Trophoblast cell (in vitro differentiated cells and primary cell): ENCODE measurements around the gene SOX14.

Source experiments
- DNase-seq, 2 donors: peaks; one replicate each; pipeline ENCODE4 v3.0.0-alpha.2; 2016
- H2AFZ ChIP-seq: 2 replicates; pipeline ENCODE4 v1.6.1; 2013; ENCODE audit warnings: low read length, moderate library complexity, mild to moderate bottlenecking; ENCODE audit not compliant: insufficient read depth, poor library complexity
- H2AK5ac ChIP-seq: 2 replicates; pipeline ENCODE4 v1.6.1; 2013; ENCODE audit warnings: mild to moderate bottlenecking, low read length
- H2BK120ac ChIP-seq: 2 replicates; pipeline ENCODE4 v1.6.1; 2013; ENCODE audit warnings: low read length, mild to moderate bottlenecking, moderate library complexity; ENCODE audit not compliant: insufficient read depth, poor library complexity
- H2BK12ac ChIP-seq: 2 replicates; pipeline ENCODE4 v1.6.1; 2013; ENCODE audit warnings: mild to moderate bottlenecking, low read length, moderate library complexity
- H2BK5ac ChIP-seq: 2 replicates; pipeline ENCODE4 v1.6.1; 2013; ENCODE audit warnings: low read length, low read depth, moderate library complexity, mild to moderate bottlenecking; ENCODE audit not compliant: poor library complexity
- H3K14ac ChIP-seq: 2 replicates; pipeline ENCODE4 v1.6.1; 2013; ENCODE audit warnings: mild to moderate bottlenecking, low read length
- H3K18ac ChIP-seq: 2 replicates; pipeline ENCODE4 v1.6.1; 2013; ENCODE audit warnings: mild to moderate bottlenecking, low read length
- H3K23ac ChIP-seq: 2 replicates; pipeline ENCODE4 v1.6.1; 2013; ENCODE audit warnings: low read length
- H3K27ac ChIP-seq: 2 replicates; pipeline ENCODE4 v1.5.1; 2013; ENCODE audit warnings: low read depth, mild to moderate bottlenecking, inconsistent platforms, low read length, moderate library complexity
- H3K27me3 ChIP-seq: 2 replicates; pipeline ENCODE4 v1.6.1; 2013; ENCODE audit warnings: inconsistent platforms, mild to moderate bottlenecking, low read length, moderate library complexity; ENCODE audit not compliant: insufficient read depth
- H3K36me3 ChIP-seq, 2 experiments: 1 replicate in 1 of 2; 2 replicates in 1 of 2; pipeline ENCODE4 v1.6.1; 2013; ENCODE audit warnings: low read length in 2 of 2, mild to moderate bottlenecking in 2 of 2, moderate library complexity in 1 of 2; ENCODE audit not compliant: insufficient read depth in 2 of 2, control insufficient read depth in 1 of 2
- H3K4ac ChIP-seq: 2 replicates; pipeline ENCODE4 v1.6.1; 2013; ENCODE audit warnings: low read depth, mild to moderate bottlenecking, low read length, moderate library complexity
- H3K4me1 ChIP-seq, 2 experiments: 1 replicate in 1 of 2; 2 replicates in 1 of 2; pipeline ENCODE4 v1.6.1; 2013; ENCODE audit warnings: low read length in 2 of 2, mild to moderate bottlenecking in 2 of 2, moderate library complexity in 1 of 2; ENCODE audit not compliant: insufficient read depth in 2 of 2, control insufficient read depth in 1 of 2
- H3K4me2 ChIP-seq: 2 replicates; pipeline ENCODE4 v1.6.1; 2013; ENCODE audit warnings: inconsistent platforms, mild to moderate bottlenecking, low read length, moderate library complexity
- H3K4me3 ChIP-seq: 2 replicates; pipeline ENCODE4 v1.5.1; 2013; ENCODE audit warnings: mild to moderate bottlenecking, low read depth, low read length, inconsistent platforms
- H3K79me1 ChIP-seq: one replicate; pipeline ENCODE4 v1.6.1; 2013; ENCODE audit warnings: low read length
- H3K79me2 ChIP-seq: 2 replicates; pipeline ENCODE4 v1.6.1; 2013; ENCODE audit warnings: low read length, mild to moderate bottlenecking; ENCODE audit not compliant: control insufficient read depth, insufficient read depth, poor library complexity
- H3K9ac ChIP-seq: 2 replicates; pipeline ENCODE4 v1.6.1; 2013; ENCODE audit warnings: mild to moderate bottlenecking, low read length
- H3K9me3 ChIP-seq: 2 replicates; pipeline ENCODE4 v1.6.1; 2013; ENCODE audit warnings: low read depth, mild to moderate bottlenecking, control low read depth, inconsistent platforms, low read length; ENCODE audit not compliant: insufficient read depth
- H4K12ac ChIP-seq: 2 replicates; pipeline ENCODE4 v1.6.1; 2013; ENCODE audit warnings: low read depth, mild to moderate bottlenecking, low read length, moderate library complexity
- H4K8ac ChIP-seq: 2 replicates; pipeline ENCODE4 v1.6.1; 2013; ENCODE audit warnings: low read depth, mild to moderate bottlenecking, low read length, moderate library complexity
- H4K91ac ChIP-seq: one replicate; pipeline ENCODE4 v1.6.1; 2013; ENCODE audit warnings: low read depth, mild to moderate bottlenecking, low read length, moderate library complexity
- WGBS: extraction: QIAGEN DNeasy Blood & Tissue Kit; methylation state at CpG from one replicate; pipeline ENCODE4 v1.1.7; 2013; ENCODE audit warnings: missing lambda C conversion rate; ENCODE audit not compliant: insufficient read length, insufficient coverage; ENCODE audit errors: extremely low coverage; 5-methylcytosine and 5-hydroxymethylcytosine counted together

Gene SOX14

DNA sequence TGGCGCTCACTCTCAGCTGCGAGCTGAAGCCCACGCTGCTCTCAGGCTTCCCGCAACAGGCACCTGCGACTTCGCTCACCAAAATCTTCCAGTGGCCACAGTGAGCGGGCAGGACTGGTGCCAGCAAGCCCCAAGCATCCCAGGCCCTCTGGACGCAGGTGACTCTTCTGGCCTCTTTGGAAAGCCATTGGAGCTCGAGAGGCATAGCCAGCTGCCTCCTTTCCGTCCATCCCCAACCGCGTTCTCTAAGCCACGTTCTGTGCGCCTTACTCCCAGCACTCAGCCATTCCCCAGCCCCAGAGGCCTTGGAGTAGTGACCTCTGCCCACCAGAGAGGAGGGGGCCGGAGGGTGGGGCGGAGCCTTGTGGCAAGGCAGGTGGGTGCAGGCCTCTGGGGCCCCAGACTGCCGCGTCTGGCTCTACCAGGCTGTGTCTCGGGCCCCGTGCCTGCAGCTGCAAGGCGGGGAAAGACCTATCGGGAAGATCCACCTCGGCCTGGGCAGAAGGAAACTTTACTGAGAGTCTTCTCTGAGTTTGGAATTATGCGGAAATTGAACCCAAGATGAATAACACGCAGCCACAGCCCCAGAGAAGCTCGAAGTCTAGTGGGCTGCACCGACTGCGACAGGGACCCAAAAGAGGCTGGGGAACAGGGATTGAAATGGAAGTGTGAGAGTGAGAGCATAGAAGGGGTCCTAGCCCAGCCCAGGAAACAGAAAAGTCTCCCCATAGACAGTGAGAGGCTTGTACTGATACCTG is 3.6 kb upstream of the SOX14 start:
- no peak overlapping the region for H3K4me3 ChIP-seq
- no peak overlapping the region for H3K23ac ChIP-seq
- peaks cover 20 to 30% of the 10 kb centered on the region in 2 experiments for H3K4me1 ChIP-seq
- no peak overlapping the region for H2BK12ac ChIP-seq
- H3K9me3 ChIP-seq = peaks cover 10% of the 10 kb centered on the region
- H3K14ac ChIP-seq = no peak overlapping the region
- no peak overlapping the region for H2AFZ ChIP-seq
- H3K36me3 ChIP-seq = no peaks in the 10 kb centered on the region
- H3K27me3 ChIP-seq = peaks cover 60% of the 10 kb centered on the region
- H3K4ac ChIP-seq = no peak overlapping the region
- no peak overlapping the region for H3K18ac ChIP-seq
- no peak overlapping the region for H2AK5ac ChIP-seq
- H4K91ac ChIP-seq = no peak overlapping the region
- H3K79me1 ChIP-seq = no peaks in the 10 kb centered on the region
- DNase-seq = no peak
- no CpG with 5 or more reads among the region's 28 CpGs for WGBS
- no peak overlapping the region for H2BK5ac ChIP-seq
- H3K27ac ChIP-seq = no peak overlapping the region
- H3K9ac ChIP-seq = no peak overlapping the region
- H4K8ac ChIP-seq = no peak overlapping the region
- H3K79me2 ChIP-seq = no peaks in the 10 kb centered on the region
- H3K4me2 ChIP-seq = no peak overlapping the region
- H4K12ac ChIP-seq = no peak overlapping the region
- H2BK120ac ChIP-seq = no peak overlapping the region

DNA sequence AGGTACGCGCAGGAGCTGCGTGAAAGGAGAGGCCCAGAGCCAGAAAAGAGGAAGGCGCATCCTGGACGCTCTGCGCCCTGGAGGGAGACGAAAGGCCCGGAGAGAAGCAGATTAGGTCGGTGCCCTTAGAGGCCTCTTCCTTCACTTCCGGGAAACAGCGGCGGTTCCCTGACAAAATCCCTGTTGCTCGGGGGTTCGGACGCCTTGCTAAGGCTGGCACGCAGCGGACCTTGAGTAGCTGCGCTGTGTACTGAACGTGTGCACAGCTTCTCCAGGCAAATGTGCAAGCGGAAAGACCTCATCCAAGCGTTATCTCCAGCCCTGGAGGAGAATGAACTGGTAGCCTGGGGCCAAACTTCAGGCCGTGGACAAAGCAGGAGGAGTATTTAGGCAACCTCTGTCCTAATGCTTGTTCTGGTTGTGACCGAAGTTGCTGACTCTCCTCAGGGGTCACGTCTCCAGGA is 3.0 kb upstream of the SOX14 start:
- no peak overlapping the region for H3K18ac ChIP-seq
- no peak overlapping the region for H3K27ac ChIP-seq
- no peak overlapping the region for H2AK5ac ChIP-seq
- H4K12ac ChIP-seq = no peak overlapping the region
- no peak overlapping the region for H3K4me3 ChIP-seq
- no peak overlapping the region for H3K14ac ChIP-seq
- no peak overlapping the region for H3K4me2 ChIP-seq
- peaks cover 10% of the 10 kb centered on the region for H3K9me3 ChIP-seq
- H3K4me1 ChIP-seq = peaks cover 20 to 30% of the 10 kb centered on the region in 2 experiments
- H3K23ac ChIP-seq = peak overlapping the region; percentile 47
- DNase-seq = peak; percentile 12 to 70
- H3K4ac ChIP-seq = no peak overlapping the region
- H3K36me3 ChIP-seq = no peaks in the 10 kb centered on the region
- H2BK12ac ChIP-seq = no peak overlapping the region
- H4K91ac ChIP-seq = no peak overlapping the region
- H4K8ac ChIP-seq = no peak overlapping the region
- no peak overlapping the region for H2AFZ ChIP-seq
- H3K79me2 ChIP-seq = no peaks in the 10 kb centered on the region
- H3K79me1 ChIP-seq = no peaks in the 10 kb centered on the region
- no peak overlapping the region for H3K9ac ChIP-seq
- no peak overlapping the region for H2BK5ac ChIP-seq
- no CpG with 5 or more reads among the region's 24 CpGs for WGBS
- H3K27me3 ChIP-seq = peaks cover 63% of the 10 kb centered on the region
- no peak overlapping the region for H2BK120ac ChIP-seq

DNA sequence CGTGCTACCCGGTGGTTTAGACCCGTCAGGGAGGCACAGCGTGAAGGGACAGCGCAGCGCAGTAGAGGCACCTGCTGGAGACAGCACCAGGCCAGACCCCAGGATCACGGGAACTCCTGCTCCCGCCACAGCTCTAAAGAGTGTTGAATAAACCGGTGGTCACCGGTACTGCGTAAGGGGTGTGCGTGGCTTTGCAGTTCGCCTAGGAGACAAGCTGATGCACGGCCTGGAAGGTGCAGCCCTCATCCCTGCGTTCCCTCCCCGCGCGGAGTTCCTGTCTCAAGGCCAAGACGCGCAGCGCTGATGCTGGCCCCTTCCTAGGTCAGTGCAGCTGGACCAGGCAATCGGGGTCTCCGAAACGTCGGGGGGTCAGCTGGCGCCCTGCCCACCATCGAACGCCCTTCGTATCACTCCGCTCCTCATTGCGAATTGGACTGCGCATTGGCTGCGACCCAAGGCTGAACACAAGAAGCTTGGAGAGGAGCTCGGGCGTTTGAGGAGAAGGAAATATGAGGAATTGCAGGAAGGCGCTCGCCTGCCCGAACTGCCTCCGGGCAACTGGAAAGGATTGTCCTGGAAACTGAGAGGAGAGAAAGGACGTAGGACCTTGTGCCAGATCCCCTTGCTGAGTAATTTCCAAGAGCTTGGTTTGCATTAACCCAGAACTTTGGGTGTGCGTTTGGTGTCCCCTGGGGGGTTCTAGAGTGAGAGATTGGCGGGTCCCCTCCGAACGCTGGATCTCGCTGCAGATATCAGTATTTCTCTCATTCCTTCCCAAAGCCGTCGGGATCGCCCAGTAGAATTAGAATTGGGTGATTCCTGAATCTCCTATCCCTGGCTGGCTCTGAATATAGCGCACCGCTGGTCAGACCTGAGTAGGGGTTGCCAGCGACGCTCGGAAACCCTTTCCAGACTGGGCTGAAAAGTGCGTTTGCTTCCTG is 2.3 kb upstream of the SOX14 start:
- Histone ChIP-seq H3K27ac (no peak overlapping the region), H3K9me3 (peaks cover 10% of the 10 kb centered on the region), H3K79me2 (no peaks in the 10 kb centered on the region), H2BK12ac (no peak overlapping the region), H3K9ac (no peak overlapping the region), H3K27me3 (peaks cover 70% of the 10 kb centered on the region), H4K91ac (no peak overlapping the region), H4K8ac (no peak overlapping the region), H3K14ac (no peak overlapping the region), H4K12ac (no peak overlapping the region), H3K4me1 (peaks cover 20 to 30% of the 10 kb centered on the region in 2 experiments), H3K4me3 (no peak overlapping the region), H3K4me2 (peak overlapping the region; percentile 37), H2BK120ac (no peak overlapping the region), H2BK5ac (no peak overlapping the region), H3K79me1 (no peaks in the 10 kb centered on the region), H2AK5ac (no peak overlapping the region), H3K18ac (no peak overlapping the region), H3K23ac (no peak overlapping the region), H2AFZ (no peak overlapping the region), H3K4ac (no peak overlapping the region), H3K36me3 (no peaks in the 10 kb centered on the region)
- DNase-seq = peak in 1 of 2 donors; percentile 52
- no CpG with 5 or more reads among the region's 54 CpGs for WGBS

DNA sequence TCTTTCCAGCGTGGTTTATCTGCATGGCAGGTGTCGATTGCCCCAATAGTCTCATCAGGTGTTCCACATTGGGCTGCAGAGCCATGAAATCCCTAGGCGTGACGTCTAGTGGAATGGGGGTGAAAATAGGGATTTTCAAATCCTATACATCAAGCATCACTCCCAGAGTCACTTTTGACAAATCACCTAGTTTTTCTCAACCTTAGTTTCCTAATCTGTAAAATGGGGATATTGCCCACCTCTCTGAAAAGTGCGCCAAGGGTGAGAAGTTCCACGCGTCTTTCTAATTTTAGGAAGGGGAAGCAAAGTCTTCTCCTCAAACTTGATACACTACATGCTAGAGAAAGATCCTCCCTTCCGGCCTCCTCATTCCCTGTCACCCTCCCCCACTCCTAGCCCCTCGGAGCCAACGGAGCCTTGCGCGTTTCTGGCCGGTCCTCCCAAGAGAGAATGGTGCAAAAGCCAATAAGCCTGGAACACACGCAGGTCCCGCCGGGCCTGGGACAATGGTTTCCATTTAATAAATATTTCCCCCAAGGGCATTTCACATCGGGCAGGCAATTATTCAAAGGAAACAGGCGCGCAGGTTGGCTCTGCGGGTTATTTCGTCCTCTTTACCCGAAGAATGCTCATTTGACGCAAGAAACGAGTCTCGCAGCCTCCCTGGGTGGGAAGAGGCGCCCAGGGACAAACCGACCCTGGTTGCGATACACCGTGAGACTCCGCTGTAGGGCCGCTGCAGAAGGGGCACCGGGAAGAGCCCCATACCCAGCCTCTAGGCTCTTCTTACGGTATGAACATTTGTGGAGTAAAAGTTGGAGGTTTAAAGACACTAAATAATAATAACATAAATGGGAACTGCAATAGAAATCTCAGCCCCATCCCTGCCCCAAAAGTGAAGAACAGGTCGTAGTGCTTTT is 1.2 kb upstream of the SOX14 start:
- H2AFZ ChIP-seq = no peak overlapping the region
- no peak overlapping the region for H3K9ac ChIP-seq
- H3K79me2 ChIP-seq = no peaks in the 10 kb centered on the region
- WGBS = no CpG with 5 or more reads among the region's 34 CpGs
- H2AK5ac ChIP-seq = no peak overlapping the region
- no peak overlapping the region for H2BK12ac ChIP-seq
- no peak overlapping the region for H4K8ac ChIP-seq
- H3K27me3 ChIP-seq = peaks cover 80% of the 10 kb centered on the region
- peak; percentile 28 to 58 for DNase-seq
- no peak overlapping the region for H3K4ac ChIP-seq
- no peak overlapping the region for H3K4me3 ChIP-seq
- peaks cover 26 to 37% of the 10 kb centered on the region in 2 experiments for H3K4me1 ChIP-seq
- H3K14ac ChIP-seq = no peak overlapping the region
- no peak overlapping the region for H3K27ac ChIP-seq
- H4K12ac ChIP-seq = no peak overlapping the region
- H3K18ac ChIP-seq = no peak overlapping the region
- H3K79me1 ChIP-seq = peaks cover 2% of the 10 kb centered on the region
- no peak overlapping the region for H4K91ac ChIP-seq
- H3K23ac ChIP-seq = no peak overlapping the region
- no peak overlapping the region for H2BK120ac ChIP-seq
- peaks cover 10% of the 10 kb centered on the region for H3K9me3 ChIP-seq
- no peak overlapping the region for H2BK5ac ChIP-seq
- peak overlapping the region; percentile 55 for H3K4me2 ChIP-seq
- no peaks in the 10 kb centered on the region for H3K36me3 ChIP-seq
